SK-N-DZ (cell line): ENCODE data around the gene WDR18.
"Not testable (repeated sequence)": the region's sequence is repeated elsewhere in the genome, so short reads cannot be mapped to it uniquely, and the experiment has no call there.

ENCODE experiments used
- DNase-seq: peaks from one replicate; pipeline ENCODE4 v3.0.0-alpha.2; 2015; ENCODE audit warnings: low spot score

The WDR18 gene

GRCh38 chr19:948842-949496, 35.2 kb upstream of the WDR18 start:
- no peak for DNase-seq

DNA sequence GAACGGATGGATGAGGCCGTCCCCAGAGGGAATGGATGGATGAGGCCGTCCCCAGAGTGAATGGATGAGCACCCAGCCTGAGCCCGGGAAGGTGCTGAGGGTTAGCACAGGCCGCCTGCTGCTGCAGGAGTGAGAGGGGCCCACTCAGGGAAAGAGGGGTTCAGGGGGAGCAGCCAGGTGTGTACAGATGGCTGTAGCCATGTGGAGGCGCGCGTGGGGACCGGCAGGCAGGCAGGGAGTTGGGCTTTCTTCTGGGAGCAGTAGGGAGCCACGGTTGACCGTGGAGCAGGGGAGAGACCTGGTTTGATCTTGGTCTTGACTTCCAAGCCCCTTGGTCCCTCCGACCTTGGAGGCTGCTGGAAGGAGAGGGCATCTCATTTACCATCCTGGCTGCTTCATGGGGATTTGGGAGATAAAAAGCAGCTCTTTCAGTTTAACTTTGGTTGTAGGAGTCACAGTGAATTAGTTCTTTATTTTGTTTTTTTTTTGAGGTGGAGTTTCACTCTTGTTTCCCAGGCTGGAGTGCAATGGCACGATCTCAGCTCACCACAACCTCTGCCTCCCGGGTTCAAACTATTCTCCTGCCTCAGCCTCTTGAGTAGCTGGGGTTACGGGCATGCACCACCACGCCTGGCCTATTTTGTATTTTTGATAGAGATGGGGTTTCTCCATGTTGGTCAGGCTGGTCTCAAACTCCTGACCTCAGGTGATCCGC, 33.6 kb upstream of the WDR18 start:
- no peak for DNase-seq

DNA sequence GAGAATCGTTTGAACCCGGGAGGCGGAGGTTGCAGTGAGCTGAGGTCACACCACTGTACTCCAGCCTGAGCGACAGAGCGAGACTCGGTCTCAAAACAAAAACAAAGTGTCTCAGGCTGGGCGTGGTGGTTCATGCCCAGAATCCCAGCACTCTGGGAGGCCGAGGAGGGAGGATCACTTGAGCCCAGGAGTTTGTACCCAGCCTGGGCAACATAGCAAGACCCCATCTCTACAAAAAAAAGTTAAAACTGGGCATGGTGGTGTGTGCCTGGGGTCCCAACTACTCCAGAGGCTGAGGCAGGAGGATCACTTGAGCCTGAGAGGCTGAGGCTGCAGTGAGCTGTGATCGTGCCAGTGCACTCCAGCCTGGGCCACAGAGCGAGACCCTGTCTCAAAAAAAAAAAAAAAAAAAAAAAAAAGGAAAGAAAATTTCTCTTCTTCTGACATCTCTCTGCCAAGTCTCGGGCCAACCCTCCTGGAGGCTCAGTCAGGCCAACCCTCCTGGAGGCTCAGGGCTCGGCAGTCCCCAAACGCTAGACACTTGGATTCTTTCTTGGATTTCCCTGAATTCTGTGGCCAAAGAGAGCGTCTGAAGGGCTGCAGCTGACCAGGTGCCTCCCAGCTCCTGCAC, 32.0 kb upstream of the WDR18 start:
- no peak for DNase-seq

- DNase-seq: no peak
Observed at GRCh38 chr19:952680-953444, 31.3 kb upstream of the WDR18 start.

DNA sequence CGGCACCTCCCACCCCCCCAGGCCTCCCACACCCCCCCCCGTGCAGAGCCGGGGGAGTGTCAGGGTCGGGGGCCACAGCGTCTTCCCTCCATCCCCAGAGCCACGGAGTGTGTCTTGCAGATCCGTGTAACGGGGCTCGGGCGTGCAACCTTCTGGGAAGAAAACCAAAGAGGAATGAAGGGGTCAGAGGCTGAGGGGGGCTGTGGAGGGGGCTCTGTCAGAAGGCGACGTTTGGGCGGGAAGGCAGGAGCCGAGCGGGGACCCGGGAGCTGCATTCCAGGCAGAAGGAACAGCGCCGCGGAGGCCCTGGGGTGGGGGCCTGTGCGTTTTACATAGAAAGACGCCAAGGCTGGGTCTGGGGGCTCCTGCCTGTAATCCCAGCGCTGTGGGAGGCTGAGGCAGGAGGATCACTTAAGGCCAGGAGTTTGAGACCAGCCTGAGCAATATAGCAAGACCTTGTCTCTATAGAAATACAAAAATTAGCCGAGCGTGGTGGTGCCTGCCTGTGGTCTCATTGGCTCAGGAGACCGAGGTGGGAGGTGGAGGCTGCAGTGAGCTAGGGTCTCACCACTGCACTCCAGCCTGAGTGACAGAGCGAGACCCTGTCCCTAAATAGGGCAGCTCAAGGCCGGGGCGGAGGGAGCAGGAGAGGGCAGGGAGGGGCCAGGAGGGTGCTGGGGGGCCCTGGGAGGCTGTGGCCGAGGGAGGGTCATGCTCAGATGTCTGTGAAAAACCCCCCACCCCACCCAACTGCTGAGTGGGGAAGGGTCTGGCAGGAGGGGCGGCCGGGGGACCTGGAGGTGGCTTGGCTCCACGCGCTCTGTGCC, 30.5 kb upstream of the WDR18 start:
- no peak for DNase-seq

DNA sequence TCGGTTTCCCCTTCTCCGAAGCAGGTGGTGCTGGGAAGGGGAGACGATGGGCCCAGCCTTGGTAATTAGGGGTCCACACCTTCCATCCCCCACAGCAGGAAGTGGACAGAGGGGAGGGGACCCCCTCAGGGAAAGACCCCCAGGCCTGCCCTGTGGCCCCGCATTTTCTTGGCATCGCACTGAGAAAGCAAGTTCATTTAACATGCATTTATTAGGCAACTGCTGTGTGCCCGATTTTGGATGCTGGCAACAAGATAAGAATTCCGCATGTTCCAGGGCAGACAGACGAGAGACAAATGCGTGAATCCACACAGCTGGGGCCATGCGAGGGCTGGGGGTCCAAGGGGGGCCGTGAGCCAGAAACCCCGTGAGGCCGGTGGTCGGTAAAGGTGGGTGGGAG, 29.9 kb upstream of the WDR18 start:
- DNase-seq: no peak

- no peak for DNase-seq
Observed at GRCh38 chr19:954672-955494, 29.3 kb upstream of the WDR18 start.

- no peak for DNase-seq
Observed at GRCh38 chr19:955803-956765, 28.1 kb upstream of the WDR18 start.

- DNase-seq: peak; percentile 81
Observed at GRCh38 chr19:956766-957440, 27.2 kb upstream of the WDR18 start.

DNA sequence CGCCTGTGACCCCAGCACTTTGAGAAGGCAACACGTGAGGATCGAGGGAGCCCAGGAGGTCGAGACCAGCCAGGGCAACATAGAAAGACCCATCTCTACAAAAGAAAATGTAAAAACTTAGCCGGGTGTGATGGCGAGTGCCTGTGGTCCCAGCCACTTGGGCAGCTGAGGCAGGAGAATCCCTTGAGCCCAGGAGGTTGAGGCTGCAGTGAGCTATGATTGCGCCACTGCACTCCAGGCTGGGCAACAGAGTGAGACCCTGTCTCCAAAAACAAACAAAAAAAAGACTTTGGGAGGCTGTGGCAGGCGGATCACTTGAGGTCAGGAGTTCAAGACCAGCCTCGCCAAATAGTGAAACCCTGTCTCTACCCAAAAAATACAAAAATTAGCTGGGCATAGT, 26.6 kb upstream of the WDR18 start:
- not testable (repeated sequence) for DNase-seq

- DNase-seq: no peak
Observed at GRCh38 chr19:958967-959855, 24.9 kb upstream of the WDR18 start.

GRCh38 chr19:960020-960419, 24.1 kb upstream of the WDR18 start:
- DNase-seq: no peak

DNA sequence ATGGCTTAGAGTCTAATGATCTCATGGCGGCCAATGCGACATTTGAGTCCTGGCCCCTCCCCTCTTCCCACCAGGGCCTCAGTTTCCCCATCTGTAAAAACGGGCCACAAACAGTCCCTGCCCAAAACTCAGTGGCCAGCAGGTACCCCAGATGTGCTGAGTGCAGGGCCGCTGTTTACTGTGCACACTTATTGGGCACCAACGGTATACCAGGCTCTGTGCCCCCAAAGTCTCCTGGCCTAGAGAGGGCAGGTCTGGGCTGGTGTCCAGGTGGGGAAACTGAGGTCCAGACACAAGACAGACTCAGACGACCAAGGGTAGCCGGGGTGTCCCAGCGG, 23.6 kb upstream of the WDR18 start:
- no peak for DNase-seq

- DNase-seq: no peak
Observed at GRCh38 chr19:961866-962620, 22.1 kb upstream of the WDR18 start.

- no peak for DNase-seq
Observed at GRCh38 chr19:962683-963400, 21.3 kb upstream of the WDR18 start.

DNA sequence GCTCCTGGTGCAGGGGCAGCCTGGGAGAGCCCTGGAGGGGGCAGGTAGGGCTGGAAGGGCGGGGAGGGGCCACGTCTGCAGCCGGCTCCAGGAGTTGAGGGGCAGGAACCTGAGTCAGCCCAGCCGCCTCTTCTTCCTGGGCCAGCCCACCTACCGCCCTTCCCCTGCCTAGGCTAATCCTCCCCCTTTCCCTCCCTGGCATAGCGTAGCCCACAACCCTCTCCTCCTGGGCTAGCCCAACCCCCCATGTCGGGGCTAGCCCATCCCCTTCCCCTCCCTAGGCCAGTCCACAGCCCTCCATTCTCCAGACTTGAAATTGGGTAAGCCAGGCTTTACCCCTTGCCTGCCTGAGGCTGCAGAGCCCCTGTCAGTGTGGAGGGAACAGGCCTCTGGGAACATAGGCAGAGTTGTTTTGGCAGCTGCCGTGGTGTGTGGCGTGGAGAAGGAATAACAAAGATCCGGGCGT, 20.6 kb upstream of the WDR18 start:
- DNase-seq: no peak
